PC-3 (cell line): ENCODE data around the gene TMEM40.
"Not testable (repeated sequence)": the region's sequence is repeated elsewhere in the genome, so short reads cannot be mapped to it uniquely, and the experiment has no call there.

ENCODE experiments used
- CTCF ChIP-seq: fragments of 300-600 bp; sonication (generic); conservative IDR thresholded peaks from 2 replicates; pipeline ENCODE4 v1.5.1; 2017; ENCODE audit warnings: antibody characterized with exemption, low read depth, mild to moderate bottlenecking, low read length
- EZH2 ChIP-seq: fragments of 300-600 bp; sonication (generic); IDR thresholded peaks from one replicate; pipeline ENCODE4 v1.6.1; 2017; ENCODE audit warnings: antibody characterized with exemption, mild to moderate bottlenecking, low read length; ENCODE audit not compliant: unreplicated experiment

GRCh38 chr3:12787967-12788690 lies 29.1 kb upstream of the TMEM40 start:
- TF ChIP-seq CTCF, EZH2: not testable (repeated sequence)
